Measurements from ENCODE around the gene TSPAN32. TPM values are rescaled to one million over a fixed set of nuclear protein-coding genes. Genes with fewer than 3 reads are reported as not detected.
A peak's percentile ranks its signal among the peaks of the same experiment; 100 is the strongest.

Gene TSPAN32
- total RNA-seq, 1 donor from 2014 or later, result 1.9 TPM

DNA sequence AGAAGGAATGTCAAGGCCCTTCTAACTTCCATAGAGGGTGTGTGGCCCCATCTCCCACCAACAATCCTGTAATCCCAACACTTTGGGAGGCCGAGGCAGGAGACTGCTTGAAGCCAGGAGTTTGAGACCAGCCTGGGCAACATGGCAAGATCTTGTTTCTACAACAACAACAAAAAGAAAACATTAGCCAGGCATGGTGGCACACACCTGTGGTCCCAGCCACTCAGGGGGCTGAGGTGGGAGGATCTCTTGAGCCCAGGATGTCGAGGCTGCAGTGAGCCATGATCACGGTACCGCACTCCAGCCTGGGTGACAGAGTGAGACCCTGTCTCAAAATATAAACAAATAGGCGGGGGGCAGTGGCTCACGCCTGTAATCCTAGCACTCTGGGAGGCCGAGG, 16.9 kb downstream of the TSPAN32 start:
- peak in 1 of 2 donors; percentile 30 for DNase-seq (ENCODE audit: low spot score in 2 of 2)
- H3K9me3 ChIP-seq, result no peaks in the 10 kb centered on the region
- no peaks in the 10 kb centered on the region for H3K27me3 ChIP-seq
- TF ChIP-seq, protein P1, sequence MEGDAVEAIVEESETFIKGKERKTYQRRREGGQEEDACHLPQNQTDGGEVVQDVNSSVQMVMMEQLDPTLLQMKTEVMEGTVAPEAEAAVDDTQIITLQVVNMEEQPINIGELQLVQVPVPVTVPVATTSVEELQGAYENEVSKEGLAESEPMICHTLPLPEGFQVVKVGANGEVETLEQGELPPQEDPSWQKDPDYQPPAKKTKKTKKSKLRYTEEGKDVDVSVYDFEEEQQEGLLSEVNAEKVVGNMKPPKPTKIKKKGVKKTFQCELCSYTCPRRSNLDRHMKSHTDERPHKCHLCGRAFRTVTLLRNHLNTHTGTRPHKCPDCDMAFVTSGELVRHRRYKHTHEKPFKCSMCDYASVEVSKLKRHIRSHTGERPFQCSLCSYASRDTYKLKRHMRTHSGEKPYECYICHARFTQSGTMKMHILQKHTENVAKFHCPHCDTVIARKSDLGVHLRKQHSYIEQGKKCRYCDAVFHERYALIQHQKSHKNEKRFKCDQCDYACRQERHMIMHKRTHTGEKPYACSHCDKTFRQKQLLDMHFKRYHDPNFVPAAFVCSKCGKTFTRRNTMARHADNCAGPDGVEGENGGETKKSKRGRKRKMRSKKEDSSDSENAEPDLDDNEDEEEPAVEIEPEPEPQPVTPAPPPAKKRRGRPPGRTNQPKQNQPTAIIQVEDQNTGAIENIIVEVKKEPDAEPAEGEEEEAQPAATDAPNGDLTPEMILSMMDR (IDR thresholded peaks at IDR 0.05), result no peak
- H3K36me3 ChIP-seq, result no peaks in the 10 kb centered on the region
- no peak overlapping the region for H3K4me3 ChIP-seq
- no peak overlapping the region for H3K27ac ChIP-seq
- H3K4me1 ChIP-seq, result peaks cover 8 to 15% of the 10 kb centered on the region in 2 donors
- intact Hi-C loops (cut with DNase I), result loop anchor here (5.0 kb wide), 1 partner anchor 569 kb away; the partner anchor contains the start of gene CDKN1C

DNA sequence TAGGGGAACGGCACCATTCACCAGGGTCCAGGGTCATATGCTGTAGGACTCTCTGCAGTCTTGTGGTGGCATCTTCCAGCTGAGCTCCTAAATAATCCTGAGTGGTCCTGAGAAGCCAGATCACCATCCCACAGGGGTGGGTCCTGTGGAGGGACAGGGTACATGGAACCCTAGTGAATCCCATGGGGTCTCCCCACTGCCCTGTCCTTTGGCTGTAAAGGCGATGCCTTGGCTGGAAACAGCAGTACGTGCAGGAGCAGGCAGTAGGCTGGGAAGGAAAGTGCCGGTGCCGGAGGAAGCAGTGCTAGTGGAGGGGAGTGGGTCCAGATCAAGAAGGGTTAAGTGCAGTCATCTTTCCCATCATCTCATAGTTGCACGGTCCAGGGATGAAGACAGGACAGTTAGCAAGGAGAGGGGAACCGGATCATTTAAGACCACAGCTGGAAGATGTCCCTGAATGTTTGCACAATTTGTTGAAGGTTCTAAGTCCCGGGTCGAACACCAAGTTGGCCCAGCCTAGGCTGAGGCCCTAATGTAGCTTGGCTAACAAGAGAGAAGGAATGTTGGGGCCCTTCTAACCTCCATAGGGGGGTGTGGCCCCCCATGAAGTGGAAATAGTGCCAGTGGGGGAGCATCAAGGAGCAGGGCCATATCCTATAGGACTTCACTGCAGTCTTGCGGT, 18.1 kb downstream of the TSPAN32 start:
- peak in 1 of 2 donors; percentile 40 for DNase-seq (ENCODE audit: low spot score in 2 of 2)
- intact Hi-C loops (cut with DNase I), result loop anchor here (5.0 kb wide), 1 partner anchor 567 kb away; the partner anchor contains the start of gene CDKN1C

DNA sequence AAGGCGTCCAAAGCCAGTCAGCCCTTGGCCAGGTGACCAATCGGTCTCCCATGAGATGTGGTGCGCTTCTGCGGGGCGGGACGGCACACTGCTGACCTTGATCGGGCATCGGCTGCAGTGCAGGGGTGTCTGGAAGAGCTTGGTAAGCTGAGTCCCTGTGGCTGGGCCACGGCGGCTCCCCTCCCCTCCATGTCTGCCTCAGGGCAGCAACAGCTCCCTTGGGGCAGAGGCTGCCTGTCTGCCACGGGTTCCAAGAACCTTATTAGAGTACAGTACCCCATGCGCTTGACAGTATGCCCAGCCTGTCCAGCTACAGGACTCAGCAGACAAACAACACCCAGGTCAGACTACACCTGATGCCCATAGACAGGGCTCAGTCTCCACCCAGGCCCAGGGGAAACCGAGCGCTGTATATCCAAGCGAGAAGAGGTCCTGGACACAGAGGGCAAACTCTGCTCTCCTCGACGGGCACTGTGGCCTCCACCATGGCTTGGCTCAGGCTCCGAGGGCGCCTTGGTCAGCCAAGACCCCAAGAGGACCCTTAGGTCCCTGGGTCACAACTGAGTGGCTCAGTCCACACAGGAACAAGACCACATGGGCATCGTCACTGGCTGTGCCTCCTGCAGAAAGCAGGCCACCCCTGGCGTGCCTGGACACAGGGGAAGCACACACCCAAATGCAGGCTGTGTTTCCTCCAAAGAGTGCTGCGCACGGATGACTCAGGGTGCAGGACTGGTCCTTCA, 18.9 kb downstream of the TSPAN32 start:
- Histone ChIP-seq H3K4me3 (no peak overlapping the region), H3K9me3 (no peaks in the 10 kb centered on the region), H3K36me3 (no peaks in the 10 kb centered on the region), H3K27me3 (no peaks in the 10 kb centered on the region), H3K27ac (no peak overlapping the region), H3K4me1 (no peaks in the 10 kb centered on the region)
- intact Hi-C loops (cut with DNase I), result no loop called here
- DNase-seq (ENCODE audit: low spot score in 2 of 2), result peak in 1 of 2 donors; percentile 41
- TF ChIP-seq, protein P1 (IDR thresholded peaks at IDR 0.05), result no peak

More for the DNA sequence above, 18.1 kb downstream of the TSPAN32 start:
- peaks cover 0 to 6% of the 10 kb centered on the region in 2 donors for H3K4me1 ChIP-seq
- H3K36me3 ChIP-seq, result no peaks in the 10 kb centered on the region
- H3K4me3 ChIP-seq, result no peak overlapping the region
- H3K9me3 ChIP-seq, result no peaks in the 10 kb centered on the region
- H3K27me3 ChIP-seq, result no peaks in the 10 kb centered on the region
- TF ChIP-seq, protein P1 (IDR thresholded peaks at IDR 0.05), result no peak
- no peak overlapping the region for H3K27ac ChIP-seq

DNA sequence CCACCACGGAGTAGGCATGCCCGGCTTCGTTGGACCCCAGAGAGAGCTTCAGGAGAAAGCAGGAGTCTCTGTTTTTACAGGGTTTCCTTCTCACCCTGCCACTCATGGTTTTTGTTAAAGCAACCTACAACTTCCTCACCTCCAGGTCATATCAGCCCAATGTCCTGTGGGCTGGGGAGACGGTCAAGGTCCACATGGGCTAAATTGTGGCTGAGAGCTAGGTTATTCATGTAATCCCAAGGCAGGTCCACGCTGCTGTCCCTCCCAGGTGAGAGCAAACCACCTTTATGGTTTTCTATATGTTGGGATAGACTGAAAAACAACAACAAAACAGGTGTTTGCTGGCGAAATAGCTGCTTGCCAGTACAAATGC, 19.5 kb downstream of the TSPAN32 start:
- no peaks in the 10 kb centered on the region for H3K4me1 ChIP-seq
- H3K9me3 ChIP-seq, result no peaks in the 10 kb centered on the region
- DNase-seq (ENCODE audit: low spot score in 2 of 2), result peak in 1 of 2 donors; percentile 25
- TF ChIP-seq, protein P1 (IDR thresholded peaks at IDR 0.05), result no peak
- H3K4me3 ChIP-seq, result no peak overlapping the region
- intact Hi-C loops (cut with DNase I), result no loop called here
- no peaks in the 10 kb centered on the region for H3K27me3 ChIP-seq
- no peaks in the 10 kb centered on the region for H3K36me3 ChIP-seq
- no peak overlapping the region for H3K27ac ChIP-seq

DNA sequence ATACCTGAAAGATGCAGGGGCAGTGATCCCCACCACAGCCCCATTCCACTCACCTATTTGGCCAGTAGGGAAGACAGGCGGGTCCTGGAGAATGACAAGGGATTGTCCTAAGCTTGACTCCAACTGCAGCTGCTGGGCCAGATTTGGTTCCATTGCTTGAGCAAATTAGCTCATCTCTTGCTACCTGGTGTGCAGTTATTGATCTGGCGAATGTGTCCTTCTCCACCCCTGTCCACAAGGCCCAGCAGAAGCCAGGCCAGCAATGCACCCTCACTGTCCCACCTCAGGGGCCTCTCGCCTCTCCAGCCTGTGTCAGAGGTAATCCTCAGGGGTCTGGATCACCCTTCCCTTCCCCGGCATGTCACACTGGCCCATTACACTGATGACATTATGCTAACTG, 23.3 kb downstream of the TSPAN32 start:
- H3K4me1 ChIP-seq, result no peaks in the 10 kb centered on the region
- no peaks in the 10 kb centered on the region for H3K36me3 ChIP-seq
- H3K9me3 ChIP-seq, result no peaks in the 10 kb centered on the region
- no peak overlapping the region for H3K27ac ChIP-seq
- H3K4me3 ChIP-seq, result no peak overlapping the region
- TF ChIP-seq, protein P1 (IDR thresholded peaks at IDR 0.05), result no peak
- no peak for DNase-seq (ENCODE audit: low spot score in 2 of 2)
- H3K27me3 ChIP-seq, result no peaks in the 10 kb centered on the region
- intact Hi-C loops (cut with DNase I), result no loop called here

Data from ascending aorta (tissue), 2 donors.